GM06990 (cell line): ENCODE data around the gene MRPL27.

Experiments used
- DNase-seq: peaks from one replicate; pipeline ENCODE4 v3.0.0-alpha.2; 2011; ENCODE audit not compliant: insufficient read length; ENCODE audit errors: extremely low read depth
- H3K27me3 ChIP-seq: replicated peaks from 2 replicates; pipeline ENCODE4 v1.6.0; 2011; ENCODE audit warnings: low read length; ENCODE audit not compliant: control insufficient read depth, insufficient read depth
- H3K36me3 ChIP-seq: 2 replicates; pipeline ENCODE4 v1.5.1; 2011; ENCODE audit warnings: low read length; ENCODE audit not compliant: control insufficient read depth, insufficient read depth
- H3K4me3 ChIP-seq: replicated peaks from 2 replicates; pipeline ENCODE4 v1.5.1; 2011; ENCODE audit warnings: low read depth, mild to moderate bottlenecking, control low read depth, low read length
- CTCF ChIP-seq: IDR thresholded peaks from 2 replicates; pipeline ENCODE4 v1.5.1; 2011; ENCODE audit warnings: low read length, control low read depth, mild to moderate bottlenecking, inconsistent platforms; ENCODE audit not compliant: insufficient read depth, poor library complexity, severe bottlenecking

MRPL27 gene

GRCh38 chr17:50392621-50393020 is 19.6 kb upstream of the MRPL27 start:
- no peak overlapping the region for H3K4me3 ChIP-seq
- H3K27me3 ChIP-seq = no peaks in the 10 kb centered on the region
- H3K36me3 ChIP-seq = peaks cover 43% of the 10 kb centered on the region
- no peak for TF ChIP-seq CTCF
- no peak for DNase-seq

DNA sequence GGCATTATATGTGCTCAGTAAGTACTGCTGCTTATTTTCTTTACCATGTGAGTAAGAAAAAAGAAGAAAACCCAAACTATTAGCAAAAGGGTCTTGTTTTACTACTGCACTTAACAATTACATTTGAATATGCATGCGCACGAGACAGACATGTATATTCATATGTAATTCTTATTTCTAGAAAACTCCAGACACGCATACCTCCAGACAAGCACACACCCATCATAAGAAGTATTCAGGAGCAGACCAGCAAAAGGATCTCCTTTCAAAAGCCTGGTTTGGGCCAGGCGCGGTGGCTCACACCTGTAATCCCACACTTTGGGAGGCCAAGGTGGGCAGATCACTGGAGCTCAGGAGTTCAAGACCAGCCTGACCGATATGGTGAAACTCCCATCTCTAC is 16.6 kb upstream of the MRPL27 start:
- DNase-seq = no peak
- no peak for TF ChIP-seq CTCF
- Histone ChIP-seq H3K36me3 (peaks cover 60% of the 10 kb centered on the region), H3K4me3 (no peak overlapping the region), H3K27me3 (no peaks in the 10 kb centered on the region)

DNA sequence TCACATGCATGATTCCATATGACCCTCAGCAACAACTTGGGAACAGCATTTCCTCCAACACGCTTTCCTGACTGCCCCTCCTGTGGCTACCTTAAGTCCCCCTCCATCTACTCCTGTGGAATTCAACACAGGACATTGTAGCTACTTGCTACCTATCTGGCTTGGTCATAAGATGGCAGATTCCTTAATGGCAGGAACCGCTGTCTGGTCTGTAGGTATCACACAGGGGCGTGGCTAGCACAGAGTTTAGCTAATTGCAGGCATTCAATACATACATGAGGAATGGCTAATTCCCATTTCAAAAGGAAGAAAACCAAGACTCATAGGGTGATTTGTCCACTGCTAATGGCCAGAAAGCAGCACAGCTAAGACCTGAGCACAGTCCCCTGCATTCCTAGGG is 15.7 kb upstream of the MRPL27 start:
- Histone ChIP-seq H3K36me3 (peaks cover 58% of the 10 kb centered on the region), H3K27me3 (no peaks in the 10 kb centered on the region), H3K4me3 (no peak overlapping the region)
- TF ChIP-seq CTCF = no peak
- no peak for DNase-seq

DNA sequence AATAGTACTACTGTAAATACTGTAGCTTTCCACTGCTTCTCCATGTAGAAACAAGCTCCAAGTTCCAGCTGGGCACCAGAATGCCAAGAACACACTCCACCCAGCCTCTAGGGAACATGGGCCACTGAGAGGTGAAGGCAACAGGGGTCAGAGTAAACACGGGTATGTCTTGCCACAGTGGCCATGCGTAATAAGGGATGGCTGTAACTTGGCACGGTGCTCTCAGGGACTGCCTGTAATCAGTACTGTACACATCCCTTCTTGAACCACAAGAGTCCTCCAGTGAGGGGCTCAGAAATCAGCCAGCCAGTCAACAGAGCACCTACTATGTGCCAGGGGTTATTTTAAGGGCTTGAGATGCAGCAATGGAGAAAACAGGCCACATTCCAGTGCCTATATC is 13.5 kb upstream of the MRPL27 start:
- no peak for DNase-seq
- Histone ChIP-seq H3K36me3 (peaks cover 51% of the 10 kb centered on the region), H3K27me3 (no peaks in the 10 kb centered on the region), H3K4me3 (no peak overlapping the region)
- no peak for TF ChIP-seq CTCF

DNA sequence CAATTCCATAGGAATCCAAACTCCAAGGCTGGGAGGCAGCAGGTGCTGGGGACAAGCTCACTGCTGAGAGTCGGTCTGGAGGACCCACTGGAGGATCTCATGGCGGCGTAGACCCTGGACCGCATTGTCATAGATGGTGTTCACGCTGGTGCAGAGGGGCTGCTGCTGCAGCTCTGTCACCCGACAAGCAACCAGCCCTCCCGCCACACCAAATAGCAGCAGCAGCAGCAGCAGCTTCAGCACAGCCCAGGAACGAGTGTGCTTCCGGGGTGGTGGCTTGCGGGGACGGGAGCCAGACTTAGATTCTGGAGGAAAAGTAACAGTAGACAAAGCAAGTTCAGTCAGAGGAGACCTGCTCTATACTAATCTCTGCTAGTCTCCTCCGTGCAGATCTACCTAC is 9.9 kb upstream of the MRPL27 start:
- Histone ChIP-seq H3K27me3 (no peaks in the 10 kb centered on the region), H3K4me3 (no peak overlapping the region), H3K36me3 (peaks cover 52% of the 10 kb centered on the region)
- DNase-seq = no peak
- TF ChIP-seq CTCF = no peak

GRCh38 chr17:50381920-50382319 is 8.9 kb upstream of the MRPL27 start:
- Histone ChIP-seq H3K4me3 (no peak overlapping the region), H3K27me3 (no peaks in the 10 kb centered on the region), H3K36me3 (peaks cover 45% of the 10 kb centered on the region)
- no peak for TF ChIP-seq CTCF
- DNase-seq = no peak
